Mesothelial cell of epicardium (in vitro differentiated cells): ENCODE data around the gene FXR1. TPM values are rescaled to one million over a fixed set of nuclear protein-coding genes. Genes with fewer than 3 reads are reported as not detected.

Experiments used
- DNase-seq, 2 experiments: peaks; one replicate each; pipeline ENCODE4 v3.0.0; 2021; ENCODE audit warnings: low spot score in 2 of 2; ENCODE audit not compliant: unreplicated experiment in 2 of 2
- H3K27ac Mint-ChIP-seq: 2 replicates; pipeline ENCODE4 v1.8.0; 2021; ENCODE audit warnings: mixed read lengths
- H3K27me3 Mint-ChIP-seq: 2 replicates; pipeline ENCODE4 v1.8.0; 2021; ENCODE audit warnings: low read depth, mixed read lengths
- H3K36me3 Mint-ChIP-seq: 2 replicates; pipeline ENCODE4 v1.8.0; 2021; ENCODE audit warnings: mixed read lengths
- H3K4me1 Mint-ChIP-seq: 2 replicates; pipeline ENCODE4 v1.8.0; 2021; ENCODE audit warnings: mixed read lengths
- H3K4me3 Mint-ChIP-seq: 2 replicates; pipeline ENCODE4 v1.8.0; 2021; ENCODE audit warnings: mild to moderate bottlenecking, moderate library complexity, mixed read lengths
- H3K9me3 Mint-ChIP-seq: 2 replicates; pipeline ENCODE4 v1.8.0; 2021; ENCODE audit warnings: mixed read lengths
- CTCF ChIP-seq: fragments of 200-600 bp; sonication (generic); IDR thresholded peaks from one replicate; pipeline ENCODE4 v1.5.0; 2021; ENCODE audit warnings: antibody characterized with exemption; ENCODE audit not compliant: unreplicated experiment
- total RNA-seq: library from RNA; stranded (reverse); gene quantifications from 3 replicates; pipeline ENCODE4 v1.2.1, GENCODE V29; 2021

FXR1 gene
- total RNA-seq, 1 donor from 2014 or later: 211 TPM

GRCh38 chr3:181017690-181018089, 105.2 kb downstream of the FXR1 start:
- Mint-ChIP-seq H3K4me3 (no peak overlapping the region), H3K4me1 (no peaks in the 10 kb centered on the region), H3K36me3 (no peaks in the 10 kb centered on the region), H3K9me3 (peaks cover 15% of the 10 kb centered on the region), H3K27me3 (no peaks in the 10 kb centered on the region), H3K27ac (no peak overlapping the region)
- DNase-seq: no peak
- TF ChIP-seq CTCF: no peak

GRCh38 chr3:181025204-181025603, 112.7 kb downstream of the FXR1 start:
- H3K27ac Mint-ChIP-seq: no peak overlapping the region
- H3K9me3 Mint-ChIP-seq: peaks cover 9% of the 10 kb centered on the region
- TF ChIP-seq CTCF: no peak
- H3K27me3 Mint-ChIP-seq: no peaks in the 10 kb centered on the region
- DNase-seq: no peak
- no peaks in the 10 kb centered on the region for H3K4me1 Mint-ChIP-seq
- H3K36me3 Mint-ChIP-seq: no peaks in the 10 kb centered on the region
- H3K4me3 Mint-ChIP-seq: no peak overlapping the region

GRCh38 chr3:181030948-181031347, 118.5 kb downstream of the FXR1 start:
- no peak for TF ChIP-seq CTCF
- H3K9me3 Mint-ChIP-seq: peaks cover 5% of the 10 kb centered on the region
- no peak for DNase-seq
- H3K27ac Mint-ChIP-seq: no peak overlapping the region
- H3K36me3 Mint-ChIP-seq: no peaks in the 10 kb centered on the region
- no peaks in the 10 kb centered on the region for H3K4me1 Mint-ChIP-seq
- no peaks in the 10 kb centered on the region for H3K27me3 Mint-ChIP-seq
- no peak overlapping the region for H3K4me3 Mint-ChIP-seq

Other genes with a start within 250 kb of the FXR1 start
- gene CCDC39, start 233.2 kb upstream of the FXR1 start, total RNA-seq: not detected in 3 replicates
- gene DNAJC19, start 77.1 kb downstream of the FXR1 start, total RNA-seq: 33.0 to 37.8 TPM (median 35.0 TPM) in 3 replicates